NT2/D1 (cell line): ENCODE data around the gene TBCA.
"Not testable (repeated sequence)": the region's sequence is repeated elsewhere in the genome, so short reads cannot be mapped to it uniquely, and the experiment has no call there.

ENCODE experiments used
- DNase-seq: peaks from one replicate; pipeline ENCODE4 v3.0.0-alpha.2; 2011; ENCODE audit warnings: low read depth, low spot score
- H3K27me3 ChIP-seq: 2 replicates; pipeline ENCODE4 v1.6.0; 2011; ENCODE audit warnings: mild to moderate bottlenecking; ENCODE audit not compliant: insufficient read length, insufficient read depth
- H3K36me3 ChIP-seq: 2 replicates; pipeline ENCODE4 v1.6.1; 2011; ENCODE audit warnings: mild to moderate bottlenecking, low read length, mixed read lengths; ENCODE audit not compliant: insufficient read depth, insufficient read length
- H3K4me1 ChIP-seq: 2 replicates; pipeline ENCODE4 v1.5.1; 2011; ENCODE audit not compliant: insufficient read depth, insufficient read length
- H3K4me3 ChIP-seq: 2 replicates; pipeline ENCODE4 v1.5.1; 2011; ENCODE audit warnings: low read depth; ENCODE audit not compliant: insufficient read length
- H3K9ac ChIP-seq: 2 replicates; pipeline ENCODE4 v1.6.0; 2011; ENCODE audit warnings: low read depth; ENCODE audit not compliant: insufficient read length
- H3K9me3 ChIP-seq: 2 replicates; pipeline ENCODE4 v1.5.1; 2011; ENCODE audit warnings: mild to moderate bottlenecking, low read length; ENCODE audit not compliant: insufficient read depth
- SUZ12 ChIP-seq: IDR thresholded peaks from 2 replicates; pipeline ENCODE4 v1.6.1; 2011; ENCODE audit not compliant: insufficient read length, insufficient read depth; ENCODE audit errors: extremely low read depth
- YY1 ChIP-seq: IDR thresholded peaks from 2 replicates; pipeline ENCODE4 v1.6.1; 2011; ENCODE audit not compliant: insufficient read length, insufficient read depth
- ZNF274 ChIP-seq: IDR thresholded peaks from 2 replicates; pipeline ENCODE4 v1.6.1; 2011; ENCODE audit warnings: mild to moderate bottlenecking, low read depth, low read length

TBCA gene

DNA sequence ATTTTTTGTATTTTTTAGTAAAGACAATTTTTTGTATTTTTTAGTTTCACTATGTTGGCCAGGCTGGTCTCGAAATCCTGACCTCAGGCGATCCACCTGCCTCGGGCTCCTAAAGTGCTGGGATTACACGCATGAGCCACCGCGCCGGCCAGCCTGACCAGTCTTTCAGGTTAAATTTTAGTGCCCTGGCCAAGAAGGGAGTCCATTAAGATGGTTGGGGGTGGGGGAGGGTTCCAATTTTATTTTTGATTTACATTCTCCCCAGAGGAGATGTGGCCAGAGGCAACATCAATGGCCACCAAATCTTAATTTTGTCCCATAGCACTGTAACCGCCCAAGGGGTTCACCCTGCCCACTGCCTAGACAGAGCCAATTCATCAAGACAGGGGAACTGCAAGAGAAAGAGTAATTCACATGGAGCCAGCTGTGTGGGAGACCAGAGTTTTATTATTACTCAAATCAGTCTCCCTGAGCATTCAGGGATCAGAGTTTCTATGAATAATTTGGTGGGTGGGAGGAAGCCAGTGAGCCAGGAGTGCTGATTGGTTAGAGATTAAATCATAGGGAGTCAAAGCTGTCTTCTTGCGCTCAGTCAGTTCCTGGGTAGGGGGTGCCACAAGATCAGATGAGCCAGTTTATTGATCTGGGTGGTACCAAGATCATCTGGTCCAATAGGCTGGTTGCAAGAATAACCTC lies 24.7 kb downstream of the TBCA start:
- Histone ChIP-seq H3K4me3 (no peak overlapping the region), H3K9ac (no peak overlapping the region), H3K9me3 (no peaks in the 10 kb centered on the region), H3K27me3 (no peaks in the 10 kb centered on the region), H3K4me1 (peaks cover 1% of the 10 kb centered on the region), H3K36me3 (peaks cover 4% of the 10 kb centered on the region)
- DNase-seq = no peak
- no peak for TF ChIP-seq SUZ12
- no peak for TF ChIP-seq ZNF274

DNA sequence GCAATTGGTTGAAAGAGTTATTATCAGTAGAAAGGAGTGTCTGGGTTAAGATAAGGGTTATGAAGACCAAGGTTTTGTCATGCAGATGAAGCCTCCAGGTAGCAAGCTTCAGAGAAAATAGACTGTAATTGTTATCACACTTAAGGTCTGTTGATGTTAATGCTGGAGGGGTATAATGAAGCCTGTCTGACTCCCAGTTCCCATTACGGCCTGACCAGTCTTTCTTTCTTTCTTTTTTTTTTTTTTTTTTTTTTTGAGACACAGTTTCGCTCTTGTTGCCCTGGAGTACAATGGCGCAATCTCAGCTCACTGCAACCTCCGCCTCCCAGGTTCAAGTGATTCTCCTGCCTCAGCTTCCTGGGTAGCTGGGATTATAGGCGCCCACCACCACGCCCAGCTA lies 25.2 kb downstream of the TBCA start:
- not testable (repeated sequence) for H3K4me3 ChIP-seq, H3K36me3 ChIP-seq, H3K4me1 ChIP-seq, H3K27me3 ChIP-seq, H3K9me3 ChIP-seq, H3K9ac ChIP-seq, DNase-seq

DNA sequence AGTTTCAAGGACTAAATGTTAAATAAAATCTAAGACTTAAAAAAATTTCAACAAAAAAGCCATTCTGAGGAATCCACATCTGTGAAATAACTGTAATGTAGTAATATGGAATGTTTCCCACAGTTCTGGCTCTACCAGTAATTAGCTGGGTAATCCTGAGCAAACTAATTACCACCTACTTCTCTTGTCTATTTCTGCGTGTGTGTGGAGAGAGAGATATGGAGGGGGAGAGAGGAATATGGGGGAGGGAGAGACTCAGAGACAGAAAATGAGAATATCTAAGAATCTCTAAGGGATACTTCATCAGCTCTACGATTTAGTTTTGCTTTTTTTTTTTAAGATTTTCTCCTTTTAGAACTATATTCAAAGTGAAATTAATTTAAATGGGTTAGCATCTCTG lies 28.0 kb downstream of the TBCA start:
- no peak overlapping the region for H3K4me3 ChIP-seq
- no peaks in the 10 kb centered on the region for H3K27me3 ChIP-seq
- TF ChIP-seq YY1 = no peak
- no peak for TF ChIP-seq SUZ12
- no peak for TF ChIP-seq ZNF274
- no peaks in the 10 kb centered on the region for H3K9me3 ChIP-seq
- peaks cover 4% of the 10 kb centered on the region for H3K36me3 ChIP-seq
- no peak for DNase-seq
- H3K4me1 ChIP-seq = peaks cover 1% of the 10 kb centered on the region
- no peak overlapping the region for H3K9ac ChIP-seq

DNA sequence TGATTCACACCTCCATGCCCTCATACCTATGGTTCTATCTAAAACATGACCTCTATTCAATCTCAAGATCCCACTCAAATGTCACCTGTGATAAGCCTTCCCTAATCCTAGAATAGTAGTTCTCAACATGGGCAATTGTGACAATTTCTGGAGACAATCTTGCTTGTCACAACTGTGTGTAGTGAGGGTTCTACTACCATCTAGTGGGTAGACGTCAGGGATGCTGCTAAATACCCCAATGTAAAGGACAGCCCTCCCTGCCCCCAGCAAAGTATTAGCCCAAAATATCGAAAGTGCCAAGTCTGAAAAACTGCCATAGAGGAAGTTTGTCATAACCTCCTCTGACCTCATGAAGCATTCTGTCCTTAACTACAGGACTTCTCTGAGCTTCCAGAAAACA lies 32.0 kb downstream of the TBCA start:
- no peak overlapping the region for H3K9ac ChIP-seq
- DNase-seq = no peak
- TF ChIP-seq YY1 (no peak), SUZ12 (no peak), ZNF274 (no peak)
- H3K36me3 ChIP-seq = peaks cover 4% of the 10 kb centered on the region
- no peaks in the 10 kb centered on the region for H3K4me1 ChIP-seq
- no peaks in the 10 kb centered on the region for H3K9me3 ChIP-seq
- H3K27me3 ChIP-seq = no peaks in the 10 kb centered on the region
- H3K4me3 ChIP-seq = no peak overlapping the region

DNA sequence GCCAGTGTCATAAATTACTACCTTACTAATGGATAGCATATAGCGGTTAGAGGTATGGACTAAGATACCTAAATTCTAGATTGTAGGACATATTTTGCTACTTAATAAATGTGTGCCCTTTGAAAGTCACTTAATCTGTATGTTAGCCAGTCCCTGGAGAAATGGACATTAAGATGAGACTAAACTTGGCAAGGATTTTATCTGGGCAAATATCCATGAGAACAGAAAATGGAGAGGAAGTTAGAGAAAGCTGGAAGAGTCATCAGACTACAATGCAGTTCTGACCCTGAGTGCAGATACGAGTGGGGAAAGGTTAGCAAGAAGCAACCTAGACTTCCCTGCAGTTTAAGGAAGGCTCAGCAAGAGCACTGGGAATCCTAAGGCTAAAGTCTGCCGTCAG lies 33.0 kb downstream of the TBCA start:
- H3K27me3 ChIP-seq = no peaks in the 10 kb centered on the region
- H3K9ac ChIP-seq = no peak overlapping the region
- TF ChIP-seq ZNF274 = no peak
- TF ChIP-seq SUZ12 = no peak
- no peak for TF ChIP-seq YY1
- no peaks in the 10 kb centered on the region for H3K9me3 ChIP-seq
- DNase-seq = no peak
- H3K4me3 ChIP-seq = no peak overlapping the region
- H3K4me1 ChIP-seq = no peaks in the 10 kb centered on the region
- peaks cover 4% of the 10 kb centered on the region for H3K36me3 ChIP-seq

DNA sequence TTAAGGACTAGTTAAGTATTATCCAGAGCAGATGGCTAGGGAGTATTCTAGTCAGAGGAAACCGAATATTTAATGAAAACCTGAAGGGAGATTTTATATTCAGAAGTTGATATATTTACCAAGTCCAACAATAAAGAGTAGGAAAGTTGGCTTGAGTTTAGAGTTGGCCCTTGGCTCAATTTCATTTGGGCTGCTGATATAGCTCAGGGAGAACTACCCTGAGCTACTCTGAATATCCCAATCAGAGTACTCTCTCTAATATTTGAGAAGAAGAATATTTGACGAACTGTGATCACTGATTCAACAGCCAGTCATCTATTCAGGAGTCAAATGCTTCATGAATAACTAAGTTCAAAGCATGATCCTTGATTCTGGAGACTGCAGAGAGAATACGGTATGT lies 34.5 kb downstream of the TBCA start:
- Histone ChIP-seq H3K4me1 (no peaks in the 10 kb centered on the region), H3K36me3 (peaks cover 4% of the 10 kb centered on the region)
- TF ChIP-seq YY1 (no peak), ZNF274 (no peak), SUZ12 (no peak)

DNA sequence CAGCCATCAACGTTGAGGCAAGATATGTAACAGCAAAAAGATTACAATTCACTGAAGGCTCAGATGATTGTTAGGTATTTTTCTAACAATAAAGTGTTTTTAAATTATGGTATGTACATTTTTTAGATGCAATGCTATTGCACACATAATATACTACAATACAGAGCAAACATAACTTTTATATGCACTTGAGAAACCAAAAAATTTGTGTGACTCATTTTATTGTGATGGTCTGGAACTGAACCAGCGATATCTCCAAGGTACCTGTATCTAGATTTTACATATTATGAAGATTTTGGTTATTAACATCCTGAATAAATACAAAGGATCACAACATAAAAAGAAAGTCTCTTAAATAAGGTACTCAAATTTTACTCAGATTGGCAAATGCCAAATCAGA lies 41.3 kb downstream of the TBCA start:
- H3K9me3 ChIP-seq = peaks cover 9% of the 10 kb centered on the region; the same call in 1 of the 2 replicates
- no peak overlapping the region for H3K9ac ChIP-seq
- H3K36me3 ChIP-seq = no peaks in the 10 kb centered on the region
- no peak overlapping the region for H3K4me3 ChIP-seq
- no peaks in the 10 kb centered on the region for H3K4me1 ChIP-seq
- DNase-seq = no peak
- TF ChIP-seq ZNF274 (no peak), SUZ12 (no peak), YY1 (no peak)
- no peaks in the 10 kb centered on the region for H3K27me3 ChIP-seq

More for the DNA sequence above, 34.5 kb downstream of the TBCA start:
- Histone ChIP-seq H3K27me3 (no peaks in the 10 kb centered on the region), H3K9me3 (no peaks in the 10 kb centered on the region), H3K4me3 (no peak overlapping the region), H3K9ac (no peak overlapping the region)
- DNase-seq = no peak
